Heart left ventricle (tissue), 16 donors: ENCODE measurements around the gene SGSM1. TPM values are rescaled to one million over a fixed set of nuclear protein-coding genes. Genes with fewer than 3 reads are reported as not detected.

Experiments used
- ATAC-seq, 4 donors: fragments of 200-7000 bp; cut with Tn5 transposase; one replicate each; pipeline ENCODE4 v1.9.1; 2020 to 2022; ENCODE audit warnings: moderate library complexity in 4 of 4, mild to moderate bottlenecking in 3 of 4, moderate number of reproducible peaks in 1 of 4
- DNase-seq, 5 donors: peaks; one replicate each; pipeline ENCODE4 v3.0.0-alpha.2; 2020
- H3K27ac ChIP-seq, 12 donors: fragments of 200-600 bp; sonication (generic) in 4 of 12; one replicate each; pipeline versions ENCODE4 v1.5.0 to v1.8.0; 2016 to 2022; ENCODE audit warnings: mild to moderate bottlenecking in 2 of 12
- H3K27me3 ChIP-seq, 9 donors: fragments of 200-600 bp; sonication (generic) in 2 of 9; one replicate each; pipeline versions ENCODE4 v1.5.1 to v1.8.0; 2016 to 2022; ENCODE audit warnings: mild to moderate bottlenecking in 3 of 9
- H3K36me3 ChIP-seq, 9 donors: fragments of 200-600 bp; sonication (generic) in 2 of 9; one replicate each; pipeline versions ENCODE4 v1.5.0 to v1.8.0; 2018 to 2022; ENCODE audit warnings: mild to moderate bottlenecking in 2 of 9
- H3K4me1 ChIP-seq, 12 donors: fragments of 200-600 bp; sonication (generic) in 4 of 12; one replicate each; pipeline versions ENCODE4 v1.5.0 to v1.8.0; 2016 to 2022; ENCODE audit warnings: mild to moderate bottlenecking in 3 of 12
- H3K4me3 ChIP-seq, 12 donors: fragments of 200-600 bp; sonication (generic) in 4 of 12; one replicate each; pipeline versions ENCODE4 v1.5.0 to v1.8.0; 2017 to 2022; ENCODE audit warnings: mild to moderate bottlenecking in 9 of 12, moderate library complexity in 4 of 12
- H3K9me3 ChIP-seq, 12 donors: fragments of 200-600 bp; sonication (generic) in 4 of 12; one replicate each; pipeline versions ENCODE4 v1.5.0 to v1.8.0; 2016 to 2022; ENCODE audit warnings: mild to moderate bottlenecking in 1 of 12
- CTCF ChIP-seq, 12 donors: fragments of 200-600 bp; sonication (generic) in 4 of 12; IDR thresholded peaks; one replicate each; pipeline versions ENCODE4 v1.5.0 to v1.8.0; 2018 to 2022; ENCODE audit warnings: antibody characterized with exemption in 12 of 12, mild to moderate bottlenecking in 5 of 12
- POLR2A ChIP-seq, 2 donors: fragments of 450-650 bp; IDR thresholded peaks; one replicate each; pipeline ENCODE4 v1.6.1; 2017; ENCODE audit warnings: antibody characterized with exemption in 2 of 2, mild to moderate bottlenecking in 2 of 2, moderate library complexity in 2 of 2
- WGBS, 4 donors: extraction: QIAGEN DNeasy Blood & Tissue Kit in 2 of 4; methylation state at CpG; one replicate each; pipeline versions ENCODE4 v1.1.5 to v1.1.7; 2013 to 2018; 5-methylcytosine and 5-hydroxymethylcytosine counted together
- intact Hi-C, 10 donors: fragments of 100-400 bp; cut with DNase I; formaldehyde crosslinking; loops; one replicate each; pipeline versions ENCODE4 v1.11.1 to v1.14.2; 2022
- polyA plus RNA-seq, 2 donors: library from polyadenylated mRNA; stranded (reverse); fragments of 200-250 nt; gene quantifications; one replicate each; pipeline ENCODE4 v1.2.3, GENCODE V29; 2013
- total RNA-seq, 9 donors: library from RNA; depleted of rRNA in 2 of 9; stranded (reverse); fragments of >200 nt in 2 of 9; fragmentation: NEBNext Ultra II Directional in 3 of 9; extraction: Animal tissue kit (Norgen Biotek cat#: 25700) in 3 of 9; gene quantifications; one replicate each; pipeline versions ENCODE4 v1.1.0 to v1.2.4, GENCODE V29; 2016 to 2023
- donor health status: ischemic (EF 13 %, LVEDD 7.1; RV severe dilation, severe dysfunction).
- donor health status: healthy with polysubstance abuse.
- donor health status: DM: no; HTN: yes; CAD: no.
- donor health status: DM: no; HTN: no; CAD: no.
- donor health status: ischemic (EF 25% LVEDD 6.9; RV normal size, moderate dysfunction).
- donor health status: ischemic (EF 25% LVEDD 5.7; RV mildly dilated, moderate dysfunction).
- donor health status: healthy.
- donor health status: DM: yes; HTN: yes; CAD: no.
- donor health status: ischemic (EF 35%, LVEDD 5.7; RV mildly dilated, moderate dysfunction).
- donor health status: nonischemic (EF 11% LVEDD 7.7; RV severe dilation, severe dysfunction).
- donor health status: DM: yes; HTN: yes; CAD: no.
- donor health status: PGD.
- donor health status: ischemic (EF 29% LVEDD 5.4; RV normal size, mild dysfunction).
- donor health status: nonischemic (EF 23%, LVEDD 6.1; RV moderate dilation, normal function).

SGSM1 gene
- total and polyA plus RNA-seq, 11 donors = 2.1 to 11.0 (median 6.6) TPM

GRCh38 chr22:24873226-24873625 lies 67.2 kb downstream of the SGSM1 start:
- Histone ChIP-seq H3K4me3 (no peak overlapping the region), H3K36me3 (peaks cover 0 to 7% (median 0%) of the 10 kb centered on the region in 9 donors), H3K27ac (no peak overlapping the region), H3K4me1 (no peaks in the 10 kb centered on the region), H3K27me3 (no peaks in the 10 kb centered on the region), H3K9me3 (peaks cover 0 to 8% (median 0%) of the 10 kb centered on the region in 12 donors)
- DNase-seq = no peak
- intact Hi-C loops = no loop called here
- WGBS, 4 donors = 62 to 74% (median 68%) methylated on average over 5 of the region's 5 CpGs
- ATAC-seq = no peak
- TF ChIP-seq CTCF (IDR thresholded peaks at IDR 0.05) (no peak), POLR2A (IDR thresholded peaks at IDR 0.05) (no peak)

DNA sequence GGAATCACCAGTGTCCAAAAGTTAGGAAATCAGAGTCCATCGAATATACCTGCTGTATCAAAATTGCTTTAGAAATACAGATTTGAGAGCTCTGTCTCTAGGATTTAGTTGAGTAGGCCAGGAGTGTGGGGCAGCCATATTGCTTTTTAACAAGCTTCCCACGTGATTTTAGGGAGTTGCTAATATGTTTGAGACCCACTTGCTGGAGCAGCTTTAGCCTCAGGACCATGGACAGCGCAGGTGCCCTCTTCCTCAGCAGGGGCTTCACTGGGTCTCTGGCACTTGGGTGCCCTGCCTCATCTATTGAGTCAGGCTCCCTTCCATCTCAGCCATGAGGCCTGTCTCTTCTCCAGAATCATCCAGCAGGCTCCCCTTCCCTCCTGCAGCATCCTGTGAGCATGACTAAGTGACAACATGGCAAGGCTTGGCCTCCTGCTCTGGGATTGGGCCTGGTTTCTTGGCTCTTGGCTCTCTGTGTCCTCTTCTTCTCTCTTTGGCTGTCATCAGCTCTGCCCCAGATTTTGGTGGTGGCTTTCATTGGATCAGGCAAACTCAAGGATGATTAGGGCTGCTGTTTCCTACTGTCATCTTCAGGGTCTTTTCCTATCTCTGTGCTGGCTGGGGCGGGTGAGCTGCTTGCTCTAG lies 70.0 kb downstream of the SGSM1 start:
- ATAC-seq (no peak), DNase-seq (no peak)
- H3K27ac ChIP-seq = no peak overlapping the region
- no peaks in the 10 kb centered on the region for H3K27me3 ChIP-seq
- TF ChIP-seq CTCF (IDR thresholded peaks at IDR 0.05) (no peak), POLR2A (IDR thresholded peaks at IDR 0.05) (no peak)
- peaks cover 0 to 8% (median 0%) of the 10 kb centered on the region in 12 donors for H3K9me3 ChIP-seq
- no peak overlapping the region for H3K4me3 ChIP-seq
- H3K4me1 ChIP-seq = no peaks in the 10 kb centered on the region
- 64 to 78% (median 69%) methylated on average over 4 of the region's 4 CpGs for WGBS, 4 donors
- intact Hi-C loops = no loop called here
- H3K36me3 ChIP-seq = peaks cover 0 to 16% (median 0%) of the 10 kb centered on the region in 9 donors

DNA sequence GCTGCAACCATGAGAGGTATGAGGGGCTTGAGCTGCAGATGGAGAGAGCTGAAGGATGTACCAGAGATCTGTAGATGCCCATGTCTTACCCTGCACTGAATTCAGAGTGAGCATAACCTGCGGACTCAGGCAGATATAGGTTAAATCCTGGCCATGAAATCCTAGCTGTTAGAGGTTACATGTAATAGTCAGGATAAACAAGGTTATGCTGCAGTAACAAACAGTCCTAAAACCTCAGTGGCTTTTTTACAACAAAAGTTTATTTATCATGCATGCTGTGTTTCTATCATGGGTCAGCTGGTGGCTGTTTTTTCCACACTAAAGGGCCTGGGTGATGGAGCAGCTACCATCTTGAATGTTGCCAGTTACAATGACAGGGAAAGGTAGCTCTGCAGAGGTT lies 70.7 kb downstream of the SGSM1 start:
- intact Hi-C loops = no loop called here
- 98 to 100% (median 99%) methylated on average over 1 of the region's 1 CpG for WGBS, 4 donors
- H3K4me1 ChIP-seq = no peaks in the 10 kb centered on the region
- no peak overlapping the region for H3K27ac ChIP-seq
- no peak for TF ChIP-seq POLR2A (IDR thresholded peaks at IDR 0.05)
- no peak for TF ChIP-seq CTCF (IDR thresholded peaks at IDR 0.05)
- peaks cover 0 to 16% (median 0%) of the 10 kb centered on the region in 9 donors for H3K36me3 ChIP-seq
- no peak overlapping the region for H3K4me3 ChIP-seq
- peaks cover 0 to 8% (median 0%) of the 10 kb centered on the region in 12 donors for H3K9me3 ChIP-seq
- DNase-seq (no peak), ATAC-seq (no peak)
- no peaks in the 10 kb centered on the region for H3K27me3 ChIP-seq

GRCh38 chr22:24878969-24879368 lies 73.0 kb downstream of the SGSM1 start:
- Histone ChIP-seq H3K27ac (no peak overlapping the region), H3K27me3 (no peaks in the 10 kb centered on the region), H3K9me3 (peaks cover 0 to 8% (median 0%) of the 10 kb centered on the region in 12 donors), H3K36me3 (peaks cover 0 to 16% (median 0%) of the 10 kb centered on the region in 9 donors), H3K4me1 (no peaks in the 10 kb centered on the region), H3K4me3 (no peak overlapping the region)
- WGBS, 4 donors = 96 to 100% (median 96%) methylated on average over 2 of the region's 2 CpGs
- intact Hi-C loops = no loop called here
- DNase-seq (no peak), ATAC-seq (no peak)
- TF ChIP-seq POLR2A (IDR thresholded peaks at IDR 0.05) (no peak), CTCF (IDR thresholded peaks at IDR 0.05) (no peak)
